K562 (cell line): ENCODE data around the gene ZMIZ1. TPM values are rescaled to one million over a fixed set of nuclear protein-coding genes. Genes with fewer than 3 reads are reported as not detected.
A peak's percentile ranks its signal among the peaks of the same experiment; 100 is the strongest.

ENCODE experiments used
- ATAC-seq: fragments of 200-7000 bp; cut with Tn5 transposase; 3 replicates; pipeline ENCODE4 v1.9.1; 2020; ENCODE audit warnings: moderate library complexity
- BruUV-seq: library from RNA; stranded (reverse); fragments of 400-500 nt; replicated peaks from 2 replicates; lab custom pipeline; 2021; lab: Mats Ljungman, UMichigan
- CTCF ChIA-PET: fragments of 300-600 bp; formaldehyde crosslinking; extraction: SDS; loops from one replicate; lab custom pipeline; 2021; ENCODE audit warnings: low intra/inter-chr PET ratio; lab: Yijun Ruan, JAX
- POLR2A ChIA-PET: fragments of 300-600, 350-650 bp; sonication (Branson Sonifier 250); formaldehyde crosslinking; extraction: SDS; loops from one replicate; lab custom pipeline; 2021; ENCODE audit warnings: antibody characterized with exemption, inconsistent platforms; lab: Yijun Ruan, JAX
- DNase-seq, 4 experiments: peaks; one replicate each; pipeline versions ENCODE4 v3.0.0 to v3.0.0-alpha.2; 2011 to 2018; ENCODE audit warnings: low spot score in 3 of 4, mixed read lengths in 3 of 4; ENCODE audit errors: extremely low read depth in 1 of 4
- FAIRE-seq: peaks from 2 replicates; lab custom pipeline; 2011; peaks lifted over from hg19 to GRCh38; lab: Jason Lieb, UNC
- H2AFZ ChIP-seq: 2 replicates; pipeline ENCODE4 v1.6.0; 2011; ENCODE audit warnings: low read depth, low read length, control low read depth, inconsistent platforms
- H3K27ac ChIP-seq: fragments of 200-600 bp; 3 replicates; pipeline ENCODE4 v1.8.0; 2011; ENCODE audit warnings: low read depth, mild to moderate bottlenecking, control low read depth, inconsistent platforms, low read length, moderate library complexity, mixed read lengths; ENCODE audit errors: extremely low read depth
- H3K27me3 ChIP-seq, 2 experiments: fragments of 300-600 bp in 1 of 2; 2 replicates in 1 of 2; 3 replicates in 1 of 2; pipeline versions ENCODE4 v1.6.0 to v1.8.0; 2011; ENCODE audit warnings: inconsistent platforms in 2 of 2, low read length in 2 of 2, mild to moderate bottlenecking in 1 of 2, mixed read lengths in 1 of 2, moderate library complexity in 1 of 2; ENCODE audit not compliant: control insufficient read depth in 2 of 2, insufficient read depth in 2 of 2
- H3K36me3 ChIP-seq: fragments of 300-600 bp; 3 replicates; pipeline ENCODE4 v1.8.0; 2011; ENCODE audit warnings: mild to moderate bottlenecking, low read length, inconsistent platforms; ENCODE audit not compliant: control insufficient read depth, insufficient read depth
- H3K4me1 ChIP-seq, 2 experiments: fragments of 200-600 bp in 1 of 2; replicated peaks in 1 of 2; 2 replicates in 1 of 2; 3 replicates in 1 of 2; pipeline versions ENCODE4 v1.5.1 to v1.8.0; 2011; ENCODE audit warnings: inconsistent platforms in 2 of 2, low read length in 2 of 2, mild to moderate bottlenecking in 1 of 2, mixed read lengths in 1 of 2, moderate library complexity in 1 of 2; ENCODE audit not compliant: control insufficient read depth in 2 of 2, insufficient read depth in 2 of 2
- H3K4me2 ChIP-seq: 2 replicates; pipeline ENCODE4 v1.6.1; 2011; ENCODE audit warnings: low read length, control low read depth, inconsistent platforms, mixed read lengths; ENCODE audit not compliant: insufficient read depth
- H3K4me3 ChIP-seq: fragments of 200-600 bp; sonication (generic), shearing (Covaris generic); 2 replicates; pipeline ENCODE4 v1.5.1; 2016; ENCODE audit warnings: control low read depth, inconsistent platforms
- H3K79me2 ChIP-seq: fragments of 200-600 bp; 3 replicates; pipeline ENCODE4 v1.8.0; 2011; ENCODE audit warnings: low read length, inconsistent platforms; ENCODE audit not compliant: control insufficient read depth, insufficient read depth
- H3K9ac ChIP-seq, 2 experiments: 2 replicates each; pipeline versions ENCODE4 v1.6.0 to v1.6.1; 2011; ENCODE audit warnings: low read depth in 2 of 2, low read length in 2 of 2, control low read depth in 1 of 2, inconsistent platforms in 1 of 2, mild to moderate bottlenecking in 1 of 2, mixed read lengths in 1 of 2; ENCODE audit not compliant: insufficient read depth in 1 of 2
- H3K9me1 ChIP-seq: one replicate; pipeline ENCODE4 v1.6.0; 2011; ENCODE audit warnings: inconsistent platforms, mild to moderate bottlenecking, low read length, moderate library complexity; ENCODE audit not compliant: control insufficient read depth, insufficient read depth
- H3K9me3 ChIP-seq: replicated peaks from 2 replicates; pipeline ENCODE4 v1.5.1; 2011; ENCODE audit warnings: low read depth, low read length, inconsistent platforms; ENCODE audit not compliant: control insufficient read depth, insufficient read depth
- H4K20me1 ChIP-seq: replicated peaks from 2 replicates; pipeline ENCODE4 v1.6.1; 2011; ENCODE audit warnings: low read length, inconsistent platforms, mixed read lengths; ENCODE audit not compliant: control insufficient read depth, insufficient read depth
- CREB1 ChIP-seq, 2 experiments: sonication (generic) in 1 of 2; formaldehyde crosslinking in 1 of 2; IDR thresholded peaks; 2 replicates each; pipeline versions ENCODE4 v1.6.1 to v1.8.0; 2012 to 2022; ENCODE audit warnings: inconsistent platforms in 1 of 2, mild to moderate bottlenecking in 1 of 2, missing genetic modification reagents in 1 of 2, moderate library complexity in 1 of 2
- ZFP36 ChIP-seq: fragments of 150-350 bp; IDR thresholded peaks from 2 replicates; pipeline ENCODE4 v1.6.1; 2018; ENCODE audit warnings: low read length, low read depth; ENCODE audit not compliant: partially characterized antibody
- WGBS: fragments of 100-300 bp; shearing (Covaris generic); methylation state at CpG from one replicate; pipeline ENCODE4 v1.1.6; 2016; ENCODE audit warnings: low coverage, mixed read lengths; ENCODE audit not compliant: insufficient coverage; ENCODE audit errors: missing lambda C conversion rate; 5-methylcytosine and 5-hydroxymethylcytosine counted together
- in situ Hi-C: fragments of 300-500 bp; cut with MboI; formaldehyde crosslinking; loops from 4 replicates; pipeline ENCODE4 v1.15.0; 2018; ENCODE audit warnings: inconsistent platforms, mixed read lengths
- intact Hi-C: fragments of 100-400 bp; cut with micrococcal nuclease; formaldehyde crosslinking; loops from 2 replicates; pipeline ENCODE4 v1.14.2; 2022
- polyA plus RNA-seq, 8 experiments: library from polyadenylated mRNA; depleted of rRNA in 4 of 8; stranded (reverse) in 5 of 8; unstranded in 3 of 8; fragments of >200 nt; fragmentation: Nextera tagmentation in 2 of 8; fragmentation: Illumina TruSeq in 1 of 8; extraction: Ambion mirVana in 2 of 8; extraction: Trizol in 1 of 8; gene quantifications; 2 replicates each; pipeline versions ENCODE4 v1.2.1 to v1.2.3, GENCODE V29; 2011 to 2014; ENCODE audit warnings: inconsistent platforms in 1 of 8, missing spikeins in 1 of 8
- total RNA-seq, 7 experiments: library from RNA; depleted of rRNA in 6 of 7; stranded (reverse); fragments of >200 nt in 6 of 7; fragmentation: Illumina TruSeq in 2 of 7; extraction: Trizol in 2 of 7; gene quantifications; 2 replicates each; pipeline versions ENCODE4 v1.2.1 to v1.2.3, GENCODE V29; 2011 to 2021; ENCODE audit warnings: low replicate concordance in 1 of 7
- TF ChIP-seq, protein P1 (sequence below): fragments of 450-650 bp; IDR thresholded peaks from 2 replicates; pipeline ENCODE4 v1.6.1; 2018; ENCODE audit warnings: mild to moderate bottlenecking, low read depth; ENCODE audit not compliant: partially characterized antibody

The ZMIZ1 gene
- total and polyA plus RNA-seq, 9 of the 15 experiments (the other 6 are each of a cell fraction or from before 2014, with no cell fraction given): 1.0 to 37.3 (median 4.3) TPM

GRCh38 chr10:79156334-79157274 is 87.8 kb downstream of the ZMIZ1 start:
- POLR2A ChIA-PET: interaction anchor here (0.6 to 3.0 kb wide), 7 partner anchors 8 to 1331 kb away, joined by 3 to 14 read pairs (median 3); no protein-coding TSS in a partner anchor
- H3K36me3 ChIP-seq: peaks cover 8% of the 10 kb centered on the region; the same call in 2 of the 3 replicates
- 74% methylated on average over 22 of the region's 22 CpGs for WGBS
- no peak for FAIRE-seq
- H3K9me3 ChIP-seq: no peaks in the 10 kb centered on the region
- H3K9me1 ChIP-seq: peaks cover 9% of the 10 kb centered on the region
- H3K79me2 ChIP-seq: peaks cover 12% of the 10 kb centered on the region; the same call in 2 of the 3 replicates
- TF ChIP-seq, protein P1, sequence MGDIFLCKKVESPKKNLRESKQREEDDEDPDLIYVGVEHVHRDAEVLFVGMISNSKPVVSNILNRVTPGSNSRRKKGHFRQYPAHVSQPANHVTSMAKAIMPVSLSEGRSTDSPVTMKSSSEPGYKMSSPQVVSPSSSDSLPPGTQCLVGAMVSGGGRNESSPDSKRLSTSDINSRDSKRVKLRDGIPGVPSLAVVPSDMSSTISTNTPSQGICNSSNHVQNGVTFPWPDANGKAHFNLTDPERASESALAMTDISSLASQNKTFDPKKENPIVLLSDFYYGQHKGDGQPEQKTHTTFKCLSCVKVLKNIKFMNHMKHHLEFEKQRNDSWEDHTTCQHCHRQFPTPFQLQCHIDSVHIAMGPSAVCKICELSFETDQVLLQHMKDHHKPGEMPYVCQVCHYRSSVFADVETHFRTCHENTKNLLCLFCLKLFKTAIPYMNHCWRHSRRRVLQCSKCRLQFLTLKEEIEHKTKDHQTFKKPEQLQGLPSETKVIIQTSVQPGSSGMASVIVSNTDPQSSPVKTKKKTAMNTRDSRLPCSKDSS: peak; percentile 16
- TF ChIP-seq CREB1 (IDR thresholded peaks at IDR 0.05) (no peak), CREB1 (CRISPR knock-in tag; IDR thresholded peaks at IDR 0.05) (no peak), ZFP36 (peak; percentile 51)
- TF ChIP-seq, all 486 proteins: peak for 2
- H3K4me2 ChIP-seq: no peak overlapping the region
- peaks cover 35 to 79% of the 10 kb centered on the region in 2 experiments for H3K4me1 ChIP-seq
- 0 out of 2 replicates have a peak, but pooled peaks cover 20% of the 10 kb centered on the region for H4K20me1 ChIP-seq
- CTCF ChIA-PET: no interaction called here
- H3K27me3 ChIP-seq: no peaks in the 10 kb centered on the region
- ATAC-seq (no peak), DNase-seq (no peak)
- no peak overlapping the region for H3K4me3 ChIP-seq
- BruUV-seq: no TSS peak
- H3K27ac ChIP-seq: no peak overlapping the region; the same call in 2 of the 3 replicates
- in situ Hi-C loops: no loop called here
- intact Hi-C loops: no loop called here
- peak overlapping the region in 1 of 2 experiments; percentile 70; a peak in 2 of 4 replicates for H3K9ac ChIP-seq
- H2AFZ ChIP-seq: no peak overlapping the region
